Hepatocyte (in vitro differentiated cells): Measurements from ENCODE around the gene AKAP12.

ENCODE experiments used
- CTCF ChIP-seq: fragments of 200-600 bp; sonication (generic); IDR thresholded peaks from 2 replicates; pipeline ENCODE4 v1.5.1; 2016; ENCODE audit warnings: antibody characterized with exemption, mild to moderate bottlenecking; ENCODE audit not compliant: poor library complexity
- EZH2 ChIP-seq: fragments of 200-600 bp; sonication (generic); IDR thresholded peaks from 2 replicates; pipeline ENCODE4 v1.6.1; 2016; ENCODE audit warnings: antibody characterized with exemption, mild to moderate bottlenecking, borderline replicate concordance

- TF ChIP-seq CTCF = no peak
- no peak for TF ChIP-seq EZH2
Observed at GRCh38 chr6:151393410-151393809, 153.6 kb downstream of the AKAP12 start.
